ENCODE measurements around the gene SPRED3. TPM values are rescaled to one million over a fixed set of nuclear protein-coding genes. Genes with fewer than 3 reads are reported as not detected.

The SPRED3 gene
- total and polyA plus RNA-seq, 9 of the 15 experiments (the other 6 are each of a cell fraction or from before 2014, with no cell fraction given): 0.05 to 1.3 (median 0.36) TPM

- no peak for TF ChIP-seq THAP12 (CRISPR knock-in tag; IDR thresholded peaks at IDR 0.05)
These were observed 35.9 kb upstream of the SPRED3 start (continued) for GRCh38 chr19:38352611-38353010.

- H3K9ac ChIP-seq (ENCODE audit: insufficient read depth in 1 of 2, low read depth in 2 of 2, low read length in 2 of 2): peak overlapping the region in 1 of 2 experiments; percentile 43; a peak in 2 of 4 replicates
- H3K27ac ChIP-seq (ENCODE audit: extremely low read depth, low read depth, low read length): no peak overlapping the region
- peaks cover 24 to 32% of the 10 kb centered on the region in 2 experiments for H3K27me3 ChIP-seq (ENCODE audit: control insufficient read depth in 2 of 2, insufficient read depth in 2 of 2, low read length in 2 of 2)
- peaks cover under 1 to 8% of the 10 kb centered on the region in 2 experiments; a peak in 3 of 5 replicates for H3K4me1 ChIP-seq (replicated peaks in 1 of 2; ENCODE audit: control insufficient read depth in 2 of 2, insufficient read depth in 2 of 2, low read length in 2 of 2)
- H3K9me3 ChIP-seq (replicated peaks; ENCODE audit: control insufficient read depth, insufficient read depth, low read depth, low read length): no peaks in the 10 kb centered on the region
- DNase-seq (ENCODE audit: extremely low read depth in 1 of 4, low spot score in 3 of 4) (no peak), ATAC-seq (no peak), FAIRE-seq (no peak)
- no peaks in the 10 kb centered on the region for H3K9me1 ChIP-seq (ENCODE audit: control insufficient read depth, insufficient read depth, low read length)
- ChIA-PET CTCF (ENCODE audit: low intra/inter-chr PET ratio) (no interaction called here), POLR2A (interaction anchor here (0.5 to 1.0 kb wide), 4 partner anchors 8 to 214 kb away, joined by 3 read pairs; partner anchors contain the start of gene PSMD8)
- BruUV-seq (replicated peaks): no TSS peak
- no peaks in the 10 kb centered on the region for H3K79me2 ChIP-seq (ENCODE audit: control insufficient read depth, insufficient read depth, low read length)
- peaks cover 6% of the 10 kb centered on the region; the same call in 1 of the 2 replicates for H4K20me1 ChIP-seq (replicated peaks; ENCODE audit: control insufficient read depth, insufficient read depth, low read length)
- no peak overlapping the region for H3K4me2 ChIP-seq (ENCODE audit: insufficient read depth, low read length)
- intact Hi-C loops (cut with micrococcal nuclease): no loop called here
- H3K4me3 ChIP-seq: no peak overlapping the region
- in situ Hi-C loops (cut with MboI): no loop called here
- H2AFZ ChIP-seq (ENCODE audit: low read depth, low read length): no peak overlapping the region
- H3K36me3 ChIP-seq (ENCODE audit: control insufficient read depth, insufficient read depth, low read length): no peaks in the 10 kb centered on the region
- 10% methylated on average over 15 of the region's 16 CpGs for WGBS (ENCODE audit: insufficient coverage, low coverage, missing lambda C conversion rate)
- TF ChIP-seq USF2 (CRISPR knock-in tag; IDR thresholded peaks at IDR 0.05) (peak; percentile 41), NR2F6 (CRISPR knock-in tag; IDR thresholded peaks at IDR 0.05) (no peak), SMARCC2 (IDR thresholded peaks at IDR 0.05; ENCODE audit: low read depth) (no peak), ZFP91 (CRISPR knock-in tag; IDR thresholded peaks at IDR 0.05) (no peak), E2F4 (CRISPR knock-in tag; IDR thresholded peaks at IDR 0.05; ENCODE audit: low read depth) (0 out of 2 replicates have a peak, but pooled peaks have one; percentile 20), SMAD2 (IDR thresholded peaks at IDR 0.05; ENCODE audit: low read depth, low read length) (no peak), FOS (IDR thresholded peaks at IDR 0.05; ENCODE audit: extremely low read depth, insufficient read length) (no peak), ADNP (tag; IDR thresholded peaks at IDR 0.05) (peak; percentile 56; the same call in 1 of the 2 replicates), ZNF740 (CRISPR knock-in tag; IDR thresholded peaks at IDR 0.05) (no peak), ZNF740 (tag; IDR thresholded peaks at IDR 0.05) (no peak)
These were observed 32.5 kb upstream of the SPRED3 start for GRCh38 chr19:38355728-38356725.
